Measurements from ENCODE around the gene KMT5C.

DNA sequence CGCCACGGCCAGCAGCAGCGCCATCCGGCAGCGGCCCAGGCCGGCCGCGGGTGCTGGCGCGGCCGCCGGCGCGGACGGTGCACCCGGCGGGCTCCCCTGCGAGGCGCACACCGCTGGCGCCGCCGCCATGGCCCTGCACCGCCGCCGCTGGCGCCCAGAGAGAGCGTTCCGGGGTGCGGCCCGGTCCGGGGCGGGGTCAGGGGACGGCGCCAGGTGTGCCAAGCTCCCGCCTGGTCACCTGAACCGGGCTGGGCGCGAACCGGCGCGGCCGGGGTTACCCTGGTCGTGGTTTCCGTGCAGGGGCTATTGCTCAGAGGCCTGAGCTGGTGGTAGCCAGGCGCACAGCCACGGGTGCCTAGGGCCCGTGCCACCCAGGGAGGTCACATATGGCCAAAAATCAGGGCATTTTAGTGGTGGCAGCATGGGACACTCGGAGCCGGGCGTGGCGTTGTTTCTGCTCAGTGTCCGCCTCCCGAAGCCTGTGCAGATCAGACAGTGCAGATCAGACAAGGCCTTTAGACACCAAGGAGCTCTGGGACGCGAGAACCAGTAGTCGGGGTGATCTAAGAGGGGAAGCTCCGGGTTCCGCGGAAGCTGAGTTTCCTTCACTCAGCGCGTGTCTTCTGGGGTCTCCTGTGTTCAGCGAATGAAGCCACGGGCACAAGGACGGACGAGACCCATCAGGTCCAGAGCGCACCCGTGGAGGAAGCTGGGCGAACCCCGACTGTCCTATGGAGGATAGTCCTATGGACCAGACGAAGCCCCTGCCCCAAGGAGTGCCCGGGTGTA, 44.6 kb downstream of the KMT5C start, which contains the start of gene TMEM238:
- TF ChIP-seq POLR2A (IDR thresholded peaks at IDR 0.05) (no peak), CTCF (IDR thresholded peaks at IDR 0.05) (no peak)
